GM18870 (cell line): ENCODE results near the gene PLBD2.
"Not testable (repeated sequence)": the region's sequence is repeated elsewhere in the genome, so short reads cannot be mapped to it uniquely, and the experiment has no call there.

Experiments
- ATAC-seq: cut with Tn5 transposase; IDR thresholded peaks from one replicate; pipeline ENCODE4 v1.9.1; 2021; ENCODE audit warnings: moderate library complexity; ENCODE audit not compliant: unreplicated experiment

PLBD2 gene

DNA sequence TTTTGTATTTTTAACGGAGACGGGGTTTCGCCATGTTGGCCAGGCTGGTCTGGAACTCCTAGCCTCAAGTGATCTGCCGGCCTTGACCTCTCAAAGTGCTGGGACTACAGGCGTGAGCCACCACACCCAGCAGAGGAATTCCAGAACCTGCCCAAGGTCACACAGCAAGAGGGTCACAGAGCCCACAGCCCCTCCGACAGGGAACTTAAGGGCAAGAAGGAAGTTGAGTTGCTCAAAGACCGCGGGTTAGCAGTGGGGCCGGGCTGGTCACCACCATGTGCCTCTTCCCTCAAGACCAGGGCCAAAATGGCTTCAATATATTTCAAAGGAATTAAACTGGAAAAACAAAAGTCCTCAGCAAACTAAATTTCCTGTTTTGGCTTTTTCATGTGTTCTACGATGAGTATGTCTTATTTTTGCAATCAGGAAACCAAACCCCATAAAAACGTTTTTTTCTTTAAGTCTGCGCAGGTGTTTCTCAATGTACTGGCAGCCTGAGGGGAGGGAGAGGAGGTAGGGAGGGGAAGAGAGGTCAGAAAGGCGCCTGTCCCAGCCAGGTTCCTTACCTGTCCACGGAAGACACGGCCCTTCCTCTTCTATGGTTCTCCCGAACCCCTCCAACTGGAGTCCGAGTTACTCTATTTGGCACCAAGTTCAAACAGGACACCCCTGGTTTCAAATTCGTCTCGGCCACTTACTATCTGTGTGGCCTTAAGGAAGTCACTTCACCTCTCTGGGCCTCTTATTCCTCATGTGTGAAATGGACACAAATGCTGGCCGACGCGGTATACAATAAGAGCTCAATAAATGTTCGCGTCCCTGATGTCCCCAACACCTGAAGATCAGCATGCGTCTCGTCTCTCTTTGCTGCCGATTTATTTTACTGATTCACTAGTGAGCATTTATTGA, 24.3 kb upstream of the PLBD2 start:
- ATAC-seq: no peak

- ATAC-seq: no peak
Observed at GRCh38 chr12:113334786-113335539, 23.4 kb upstream of the PLBD2 start, which contains the start of gene SLC8B1. SLC8B1 (minus strand) TSS chr12:113335109; CDS start chr12:113332878, 2,231 bp downstream.

DNA sequence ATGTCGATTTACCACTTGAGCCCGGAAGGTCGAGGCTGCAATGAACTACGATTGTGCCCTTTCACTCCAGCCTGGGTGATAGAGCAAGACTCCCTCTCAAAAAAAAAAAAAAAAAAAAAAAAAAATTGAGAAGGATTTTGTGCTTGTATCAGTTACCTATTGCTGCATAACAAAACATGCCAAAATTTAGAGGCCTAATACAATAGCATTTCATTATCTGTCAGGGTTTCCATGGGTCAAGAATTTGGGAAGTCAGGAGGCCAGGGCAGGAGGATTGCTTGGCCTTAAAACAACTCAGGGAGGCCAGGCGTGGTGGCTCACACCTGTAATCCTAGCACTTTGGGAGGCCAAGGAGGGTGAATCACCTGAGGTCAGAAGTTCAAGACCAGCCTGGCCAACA, 18.8 kb upstream of the PLBD2 start:
- no peak for ATAC-seq

DNA sequence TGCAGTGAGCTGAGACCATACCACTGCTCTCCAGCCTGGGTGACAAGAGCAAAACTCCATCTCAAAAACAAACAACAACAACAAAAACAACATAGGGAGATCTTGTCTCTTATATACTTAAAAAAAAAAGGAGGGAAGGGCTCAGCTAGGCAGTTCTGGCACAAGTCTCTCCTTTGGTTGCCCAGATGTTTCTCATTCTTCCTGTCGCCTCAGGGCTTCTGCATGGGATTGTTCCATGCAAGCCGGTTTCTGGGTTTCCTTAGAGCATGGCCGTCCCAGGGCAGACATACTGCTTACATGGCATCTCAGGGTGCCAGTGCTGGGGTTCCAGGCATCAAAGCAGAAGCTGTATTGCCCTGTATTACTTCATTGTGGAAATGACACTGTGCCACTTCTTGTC, 18.3 kb upstream of the PLBD2 start:
- no peak for ATAC-seq

DNA sequence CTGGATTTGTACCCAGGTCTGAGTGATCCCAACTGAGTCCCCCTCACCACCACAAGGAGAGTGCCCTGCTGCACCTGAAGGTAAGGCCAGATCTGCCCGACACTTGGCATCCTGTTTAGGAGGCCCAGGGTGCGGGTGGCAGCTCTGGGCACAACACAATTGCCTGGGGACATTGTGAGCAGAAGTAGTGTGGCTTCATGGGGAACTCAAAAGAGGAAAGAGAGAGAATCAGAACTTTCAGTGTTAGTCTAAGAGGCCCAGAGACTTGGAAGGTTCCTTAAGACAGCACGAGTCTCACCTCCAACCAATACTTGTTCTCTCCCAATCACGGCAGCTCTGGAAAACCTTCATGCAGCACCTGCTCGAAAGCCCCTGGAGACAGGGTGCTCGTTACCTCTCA, 16.9 kb upstream of the PLBD2 start:
- no peak for ATAC-seq

GRCh38 chr12:113345318-113345717, 13.1 kb upstream of the PLBD2 start:
- no peak for ATAC-seq

DNA sequence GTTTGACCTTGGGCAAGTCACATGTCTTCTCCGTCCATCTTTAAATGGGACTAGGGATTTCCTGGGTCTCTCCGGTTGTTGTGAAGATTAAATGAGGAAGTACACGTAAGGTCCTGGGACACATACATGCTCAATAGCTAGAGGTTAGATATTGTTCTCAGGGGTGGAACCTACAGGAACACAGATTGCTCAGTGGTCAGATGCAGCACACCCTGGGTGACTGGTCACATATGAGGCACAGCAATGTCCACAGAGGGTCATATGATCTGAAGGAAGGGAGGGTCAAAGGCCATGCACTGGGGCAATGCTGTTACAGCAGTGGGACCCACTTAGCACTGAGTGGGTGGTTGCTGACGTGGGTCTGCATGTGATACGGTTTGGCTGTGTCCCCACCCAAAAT, 12.0 kb upstream of the PLBD2 start:
- ATAC-seq: no peak

DNA sequence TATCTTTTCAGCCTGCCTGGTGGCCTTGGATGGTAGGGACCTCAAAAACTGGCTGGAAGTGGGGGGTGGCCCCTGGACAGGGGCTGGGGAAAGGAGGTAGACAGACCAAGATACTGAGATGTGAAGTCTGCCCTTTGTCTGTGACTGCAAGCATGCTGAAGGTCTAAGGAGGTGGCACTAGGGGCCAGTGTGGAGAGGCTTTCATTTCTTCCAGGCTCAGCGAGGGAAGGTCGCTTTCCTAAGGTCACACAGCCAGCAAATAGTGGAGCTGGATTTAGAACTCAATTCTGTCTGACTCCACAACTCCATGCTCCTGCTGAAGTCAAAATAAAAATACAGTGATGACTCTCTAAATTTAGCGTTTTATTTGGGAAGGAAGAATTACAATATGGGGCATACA, 11.3 kb upstream of the PLBD2 start:
- no peak for ATAC-seq

- no peak for ATAC-seq
Observed at GRCh38 chr12:113347892-113348291, 10.5 kb upstream of the PLBD2 start.

DNA sequence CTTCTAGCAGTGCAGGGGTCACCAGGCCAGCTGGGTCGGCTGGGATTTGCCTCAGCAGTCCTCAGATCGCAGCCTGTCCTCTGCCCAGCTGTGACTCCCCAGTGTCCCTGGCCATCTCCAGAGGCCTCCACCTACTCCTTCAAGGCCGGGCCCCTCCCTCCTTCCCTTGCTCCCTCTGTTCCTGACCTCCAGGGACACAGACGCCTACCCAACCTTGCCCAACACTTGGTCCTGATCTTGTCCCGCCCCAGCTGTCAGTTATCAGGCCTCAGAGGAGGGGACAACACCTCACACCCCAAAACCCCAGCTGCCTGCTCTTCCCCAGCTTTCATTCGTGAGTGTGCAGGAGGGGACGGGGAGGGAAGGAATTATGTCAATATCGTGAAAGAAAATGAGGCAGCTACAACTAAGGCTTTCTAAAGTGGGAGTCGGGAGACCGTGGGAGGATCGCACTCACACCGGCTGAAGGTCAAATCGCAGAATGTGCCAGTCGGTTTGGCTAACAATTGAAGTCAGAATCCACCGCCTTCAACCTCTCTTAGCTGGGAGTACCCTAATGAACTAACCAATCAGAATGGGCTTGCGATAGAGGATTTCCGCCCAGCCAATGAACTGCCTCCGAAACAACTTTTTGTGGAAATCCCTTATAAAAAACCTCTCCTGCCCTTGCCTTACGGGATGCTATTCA, 9.4 kb upstream of the PLBD2 start:
- no peak for ATAC-seq

DNA sequence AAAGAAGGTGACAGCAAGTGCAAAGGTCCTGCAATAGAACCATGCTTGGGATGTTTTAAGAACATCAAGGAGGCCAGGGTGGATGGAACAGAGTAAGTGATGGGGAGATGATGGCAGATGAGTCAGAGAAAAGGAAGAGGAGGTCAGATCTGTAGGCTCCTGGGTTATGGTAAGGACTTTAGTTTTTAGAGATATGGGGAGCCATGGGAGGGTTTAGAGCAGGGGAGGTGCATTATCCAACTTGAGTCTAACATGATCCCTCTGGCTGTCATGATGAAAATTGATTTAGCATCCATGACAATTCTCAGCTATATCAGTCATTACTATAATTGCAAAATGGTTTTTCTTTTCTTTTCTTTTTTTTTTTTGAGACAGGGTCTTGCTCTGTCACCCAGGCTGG, 7.3 kb upstream of the PLBD2 start:
- no peak for ATAC-seq

- not testable (repeated sequence) for ATAC-seq
Observed at GRCh38 chr12:113354192-113354591, 4.2 kb upstream of the PLBD2 start.

GRCh38 chr12:113359133-113359938, 949 bp downstream of the PLBD2 start:
- no peak for ATAC-seq

- no peak for ATAC-seq
Observed at GRCh38 chr12:113359939-113360748, 1.8 kb downstream of the PLBD2 start.

DNA sequence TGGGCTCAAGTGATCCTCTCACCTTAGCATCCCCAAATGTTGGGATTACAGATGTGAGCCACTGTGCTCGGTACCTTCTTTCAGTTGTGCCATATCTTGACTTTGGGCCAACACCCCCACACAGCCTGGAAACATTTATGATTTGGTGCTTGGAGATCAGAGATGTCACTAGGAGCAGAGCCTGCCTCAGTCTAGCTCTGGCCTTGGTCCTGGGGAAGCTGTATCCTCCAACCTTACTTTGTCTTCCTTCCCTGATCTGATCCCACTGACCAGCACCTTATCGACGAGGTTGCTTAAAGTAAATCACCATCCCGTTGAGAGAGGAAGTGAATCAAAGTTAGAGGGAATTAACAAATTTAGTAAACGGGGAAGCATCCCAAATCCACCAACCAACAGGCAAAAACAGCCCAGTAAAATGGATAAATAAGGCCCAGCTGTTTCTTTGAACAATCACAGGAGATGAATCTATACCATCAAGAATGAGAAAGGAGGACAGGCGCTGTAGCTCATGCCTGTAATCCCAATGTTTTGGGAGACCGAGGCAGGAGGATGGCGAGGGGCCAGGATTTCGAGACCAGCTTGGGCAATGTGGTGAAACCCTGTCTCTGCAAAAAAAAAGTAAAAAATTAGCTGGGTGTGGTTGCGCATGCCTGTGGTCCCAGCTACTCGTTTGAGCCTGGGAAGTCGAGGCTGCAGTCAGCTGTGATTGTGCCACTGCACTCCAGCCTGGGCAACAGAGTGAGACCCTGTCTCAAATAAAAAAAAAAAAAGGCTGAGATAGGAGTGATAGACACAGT, 3.4 kb downstream of the PLBD2 start:
- no peak for ATAC-seq

DNA sequence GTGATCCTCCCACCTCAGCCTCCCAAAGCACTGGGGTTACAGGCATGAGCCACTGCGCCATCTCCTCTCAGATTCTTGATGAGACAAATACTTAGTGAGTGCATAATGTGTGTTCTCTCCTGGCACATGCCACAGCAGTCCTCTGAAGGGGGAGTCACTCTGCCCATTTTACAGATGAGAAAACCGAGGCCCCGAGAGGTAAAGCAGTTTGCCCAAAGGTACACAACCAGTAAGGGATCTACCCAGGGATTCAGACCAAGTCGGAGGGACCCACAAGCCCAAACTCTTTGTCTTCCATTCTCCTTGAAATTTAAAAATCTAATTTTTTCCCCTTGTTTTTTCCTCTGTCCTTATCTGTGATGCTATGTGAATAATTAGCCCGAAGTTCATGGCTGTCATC, 6.3 kb downstream of the PLBD2 start:
- no peak for ATAC-seq

DNA sequence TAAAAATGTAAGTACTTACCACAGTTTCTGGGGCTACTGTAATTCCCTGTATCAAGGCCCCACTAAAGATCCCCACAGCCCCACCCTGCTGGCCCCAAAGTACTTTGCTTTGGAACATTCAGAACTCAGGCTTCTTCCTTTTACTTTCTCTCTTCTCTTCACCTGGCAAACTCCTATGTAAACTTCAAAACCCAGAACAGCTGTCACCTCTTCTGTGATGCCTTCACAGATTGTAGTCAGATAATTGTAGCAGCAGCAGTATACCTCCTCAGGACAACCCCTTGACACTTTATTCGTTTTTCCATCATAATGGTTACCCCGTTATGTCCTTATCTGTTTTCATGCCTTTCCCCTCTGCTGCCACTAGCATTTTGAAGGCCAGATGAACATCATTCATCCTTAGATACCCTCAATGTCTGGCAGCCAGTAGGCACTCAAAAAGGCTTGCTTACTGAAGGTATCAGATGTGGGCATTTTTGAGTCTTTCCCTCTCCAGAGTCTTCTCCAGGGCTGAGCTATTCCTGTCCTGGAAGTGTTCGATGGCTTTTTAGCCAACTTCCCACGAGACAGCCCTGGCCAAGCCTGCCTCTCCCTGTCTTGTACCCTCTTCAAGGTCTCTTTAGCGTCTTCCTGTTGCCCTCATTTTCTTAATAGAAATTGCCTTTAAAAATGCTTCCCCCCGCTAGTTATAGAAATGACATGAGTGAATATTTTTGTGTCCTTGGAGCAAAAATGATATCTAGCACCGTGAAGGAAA, 7.4 kb downstream of the PLBD2 start:
- no peak for ATAC-seq

GRCh38 chr12:113366827-113367226, 8.4 kb downstream of the PLBD2 start:
- no peak for ATAC-seq
